Measurements from ENCODE around the gene CSNK1D. TPM values are rescaled to one million over a fixed set of nuclear protein-coding genes. Genes with fewer than 3 reads are reported as not detected.

The CSNK1D gene
- total RNA-seq, 1 experiment from 2014 or later, result 111 TPM

- no peak for ATAC-seq
- no peak overlapping the region for H3K27ac Mint-ChIP-seq
- H3K9me3 Mint-ChIP-seq, result no peaks in the 10 kb centered on the region
- no peak overlapping the region for H3K4me3 Mint-ChIP-seq
- POLR2A ChIA-PET, result no interaction called here
- H3K36me3 Mint-ChIP-seq, result peaks cover 3% of the 10 kb centered on the region; the same call in 1 of the 2 replicates
- no peak for DNase-seq (ENCODE audit: low spot score)
- H3K4me1 Mint-ChIP-seq, result peaks cover 6% of the 10 kb centered on the region
- CTCF ChIA-PET, result interaction anchor here (1.0 to 1.6 kb wide), 3 partner anchors 35 to 170 kb away, joined by 3 to 4 read pairs (median 4); no protein-coding TSS in a partner anchor
- TF ChIP-seq ZBTB43 (CRISPR knock-in tag; IDR thresholded peaks at IDR 0.05), result no peak
- TF ChIP-seq, protein P1, sequence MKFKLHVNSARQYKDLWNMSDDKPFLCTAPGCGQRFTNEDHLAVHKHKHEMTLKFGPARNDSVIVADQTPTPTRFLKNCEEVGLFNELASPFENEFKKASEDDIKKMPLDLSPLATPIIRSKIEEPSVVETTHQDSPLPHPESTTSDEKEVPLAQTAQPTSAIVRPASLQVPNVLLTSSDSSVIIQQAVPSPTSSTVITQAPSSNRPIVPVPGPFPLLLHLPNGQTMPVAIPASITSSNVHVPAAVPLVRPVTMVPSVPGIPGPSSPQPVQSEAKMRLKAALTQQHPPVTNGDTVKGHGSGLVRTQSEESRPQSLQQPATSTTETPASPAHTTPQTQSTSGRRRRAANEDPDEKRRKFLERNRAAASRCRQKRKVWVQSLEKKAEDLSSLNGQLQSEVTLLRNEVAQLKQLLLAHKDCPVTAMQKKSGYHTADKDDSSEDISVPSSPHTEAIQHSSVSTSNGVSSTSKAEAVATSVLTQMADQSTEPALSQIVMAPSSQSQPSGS (CRISPR knock-in tag; IDR thresholded peaks at IDR 0.05; ENCODE audit: borderline replicate concordance, low read depth), result no peak
- TF ChIP-seq, protein P2, sequence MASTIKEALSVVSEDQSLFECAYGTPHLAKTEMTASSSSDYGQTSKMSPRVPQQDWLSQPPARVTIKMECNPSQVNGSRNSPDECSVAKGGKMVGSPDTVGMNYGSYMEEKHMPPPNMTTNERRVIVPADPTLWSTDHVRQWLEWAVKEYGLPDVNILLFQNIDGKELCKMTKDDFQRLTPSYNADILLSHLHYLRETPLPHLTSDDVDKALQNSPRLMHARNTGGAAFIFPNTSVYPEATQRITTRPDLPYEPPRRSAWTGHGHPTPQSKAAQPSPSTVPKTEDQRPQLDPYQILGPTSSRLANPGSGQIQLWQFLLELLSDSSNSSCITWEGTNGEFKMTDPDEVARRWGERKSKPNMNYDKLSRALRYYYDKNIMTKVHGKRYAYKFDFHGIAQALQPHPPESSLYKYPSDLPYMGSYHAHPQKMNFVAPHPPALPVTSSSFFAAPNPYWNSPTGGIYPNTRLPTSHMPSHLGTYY (CRISPR knock-in tag; IDR thresholded peaks at IDR 0.05), result no peak
- TF ChIP-seq ZNF671 (CRISPR knock-in tag; IDR thresholded peaks at IDR 0.05), result no peak
- TF ChIP-seq GRHL2 (CRISPR knock-in tag; IDR thresholded peaks at IDR 0.05; ENCODE audit: insufficient replicate concordance, severe bottlenecking), result no peak
- TF ChIP-seq TEAD4 (CRISPR knock-in tag; IDR thresholded peaks at IDR 0.05), result no peak
- no peak for TF ChIP-seq USF2 (CRISPR knock-in tag; IDR thresholded peaks at IDR 0.05)
- no peak for TF ChIP-seq ATF1 (CRISPR knock-in tag; IDR thresholded peaks at IDR 0.05)
- TF ChIP-seq IRF2 (CRISPR knock-in tag; IDR thresholded peaks at IDR 0.05; ENCODE audit: borderline replicate concordance, low read depth), result no peak
- TF ChIP-seq ZNF423 (CRISPR knock-in tag; IDR thresholded peaks at IDR 0.05), result no peak
- H3K27me3 Mint-ChIP-seq (ENCODE audit: low read depth), result peaks cover 3% of the 10 kb centered on the region; the same call in 1 of the 2 replicates
Measured at GRCh38 chr17:82200743-82201497, 72.6 kb downstream of the CSNK1D start.

DNA sequence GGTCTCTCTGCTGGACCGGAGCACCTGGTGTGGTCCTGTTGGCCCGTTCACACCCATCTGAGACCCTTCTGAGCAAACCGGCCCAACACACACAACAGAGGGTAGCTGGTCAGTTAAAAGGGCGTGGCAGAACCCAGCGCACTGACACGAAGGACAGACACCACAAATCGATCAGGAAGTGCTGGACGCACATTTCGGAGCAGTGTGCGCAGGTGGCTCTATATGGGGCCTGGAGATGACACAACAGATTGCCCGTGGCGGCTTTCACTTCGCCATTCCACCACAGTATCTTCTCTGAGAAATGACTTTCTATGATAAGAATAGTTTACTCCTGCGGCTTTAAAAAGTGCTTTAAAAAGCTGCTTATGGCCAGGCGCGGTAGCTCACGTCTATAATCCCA is 73.4 kb downstream of the CSNK1D start:
- H3K27me3 Mint-ChIP-seq (ENCODE audit: low read depth), result no peaks in the 10 kb centered on the region
- POLR2A ChIA-PET, result no interaction called here
- no peaks in the 10 kb centered on the region for H3K9me3 Mint-ChIP-seq
- peaks cover 3% of the 10 kb centered on the region; the same call in 1 of the 2 replicates for H3K36me3 Mint-ChIP-seq
- DNase-seq (ENCODE audit: low spot score) (no peak), ATAC-seq (no peak)
- H3K27ac Mint-ChIP-seq, result no peak overlapping the region
- CTCF ChIA-PET, result interaction anchor here (1.0 to 1.3 kb wide), 2 partner anchors 36 to 46 kb away, joined by 3 to 4 read pairs; no protein-coding TSS in a partner anchor
- H3K4me1 Mint-ChIP-seq, result no peaks in the 10 kb centered on the region
- TF ChIP-seq FOXP1 (CRISPR knock-in tag; IDR thresholded peaks at IDR 0.05; ENCODE audit: borderline replicate concordance) (no peak), ZBTB21 (CRISPR knock-in tag; IDR thresholded peaks at IDR 0.05; ENCODE audit: borderline replicate concordance) (no peak), MYBL2 (CRISPR knock-in tag; IDR thresholded peaks at IDR 0.05) (no peak), GRHL2 (CRISPR knock-in tag; IDR thresholded peaks at IDR 0.05; ENCODE audit: insufficient replicate concordance, severe bottlenecking) (no peak), FOXK1 (CRISPR knock-in tag; IDR thresholded peaks at IDR 0.05) (no peak), JAZF1 (CRISPR knock-in tag; IDR thresholded peaks at IDR 0.05) (no peak), JUN (CRISPR knock-in tag; IDR thresholded peaks at IDR 0.05) (no peak), NFATC4 (CRISPR knock-in tag; IDR thresholded peaks at IDR 0.05) (no peak), CBFB (CRISPR knock-in tag; IDR thresholded peaks at IDR 0.05; ENCODE audit: low read depth) (no peak), MLX (CRISPR knock-in tag; IDR thresholded peaks at IDR 0.05) (no peak), IRF2 (CRISPR knock-in tag; IDR thresholded peaks at IDR 0.05; ENCODE audit: borderline replicate concordance, low read depth) (no peak), NFYB (CRISPR knock-in tag; conservative IDR thresholded peaks at IDR 0.05; ENCODE audit: low read depth) (no peak), ELF4 (CRISPR knock-in tag; IDR thresholded peaks at IDR 0.05; ENCODE audit: low read depth) (no peak)
- TF ChIP-seq, protein P3, sequence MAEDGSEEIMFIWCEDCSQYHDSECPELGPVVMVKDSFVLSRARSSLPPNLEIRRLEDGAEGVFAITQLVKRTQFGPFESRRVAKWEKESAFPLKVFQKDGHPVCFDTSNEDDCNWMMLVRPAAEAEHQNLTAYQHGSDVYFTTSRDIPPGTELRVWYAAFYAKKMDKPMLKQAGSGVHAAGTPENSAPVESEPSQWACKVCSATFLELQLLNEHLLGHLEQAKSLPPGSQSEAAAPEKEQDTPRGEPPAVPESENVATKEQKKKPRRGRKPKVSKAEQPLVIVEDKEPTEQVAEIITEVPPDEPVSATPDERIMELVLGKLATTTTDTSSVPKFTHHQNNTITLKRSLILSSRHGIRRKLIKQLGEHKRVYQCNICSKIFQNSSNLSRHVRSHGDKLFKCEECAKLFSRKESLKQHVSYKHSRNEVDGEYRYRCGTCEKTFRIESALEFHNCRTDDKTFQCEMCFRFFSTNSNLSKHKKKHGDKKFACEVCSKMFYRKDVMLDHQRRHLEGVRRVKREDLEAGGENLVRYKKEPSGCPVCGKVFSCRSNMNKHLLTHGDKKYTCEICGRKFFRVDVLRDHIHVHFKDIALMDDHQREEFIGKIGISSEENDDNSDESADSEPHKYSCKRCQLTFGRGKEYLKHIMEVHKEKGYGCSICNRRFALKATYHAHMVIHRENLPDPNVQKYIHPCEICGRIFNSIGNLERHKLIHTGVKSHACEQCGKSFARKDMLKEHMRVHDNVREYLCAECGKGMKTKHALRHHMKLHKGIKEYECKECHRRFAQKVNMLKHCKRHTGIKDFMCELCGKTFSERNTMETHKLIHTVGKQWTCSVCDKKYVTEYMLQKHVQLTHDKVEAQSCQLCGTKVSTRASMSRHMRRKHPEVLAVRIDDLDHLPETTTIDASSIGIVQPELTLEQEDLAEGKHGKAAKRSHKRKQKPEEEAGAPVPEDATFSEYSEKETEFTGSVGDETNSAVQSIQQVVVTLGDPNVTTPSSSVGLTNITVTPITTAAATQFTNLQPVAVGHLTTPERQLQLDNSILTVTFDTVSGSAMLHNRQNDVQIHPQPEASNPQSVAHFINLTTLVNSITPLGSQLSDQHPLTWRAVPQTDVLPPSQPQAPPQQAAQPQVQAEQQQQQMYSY (CRISPR knock-in tag; IDR thresholded peaks at IDR 0.05), result no peak
- H3K4me3 Mint-ChIP-seq, result no peak overlapping the region
